Muscle layer of duodenum (tissue), 2 donors: ENCODE measurements around the gene CREBL2.
A peak's percentile ranks its signal among the peaks of the same experiment; 100 is the strongest.

Experiments used
- H3K27ac ChIP-seq: one replicate; pipeline ENCODE4 v1.7.0; 2013; ENCODE audit warnings: mild to moderate bottlenecking, low read length
- H3K27me3 ChIP-seq: one replicate; pipeline ENCODE4 v1.7.0; 2013; ENCODE audit warnings: low read depth, mild to moderate bottlenecking, control low read depth, low read length
- H3K36me3 ChIP-seq, 2 donors: one replicate each; pipeline ENCODE4 v1.7.0; 2013; ENCODE audit warnings: low read length in 2 of 2, control low read depth in 1 of 2, mild to moderate bottlenecking in 1 of 2; ENCODE audit not compliant: insufficient read depth in 2 of 2, control insufficient read depth in 1 of 2
- H3K4me1 ChIP-seq, 2 donors: one replicate each; pipeline ENCODE4 v1.7.0; 2013; ENCODE audit warnings: low read length in 2 of 2, mild to moderate bottlenecking in 2 of 2, control low read depth in 1 of 2, moderate library complexity in 1 of 2; ENCODE audit not compliant: insufficient read depth in 2 of 2, control insufficient read depth in 1 of 2
- H3K4me3 ChIP-seq, 2 donors: one replicate each; pipeline ENCODE4 v1.7.0; 2013; ENCODE audit warnings: low read length in 2 of 2, low read depth in 1 of 2, mild to moderate bottlenecking in 1 of 2
- H3K9me3 ChIP-seq, 2 donors: one replicate each; pipeline ENCODE4 v1.7.0; 2013; ENCODE audit warnings: low read length in 2 of 2, control low read depth in 1 of 2, mild to moderate bottlenecking in 1 of 2; ENCODE audit not compliant: control insufficient read depth in 1 of 2
- donor health status: healthy.

The CREBL2 gene

GRCh38 chr12:12683725-12684124 lies 72.0 kb downstream of the CREBL2 start:
- no peak overlapping the region for H3K4me3 ChIP-seq
- H3K27ac ChIP-seq = no peak overlapping the region
- no peaks in the 10 kb centered on the region for H3K27me3 ChIP-seq
- no peaks in the 10 kb centered on the region for H3K9me3 ChIP-seq
- H3K4me1 ChIP-seq = peaks cover 0 to 7% of the 10 kb centered on the region in 2 donors
- no peaks in the 10 kb centered on the region for H3K36me3 ChIP-seq

- peak overlapping the region in 1 of 2 donors; percentile 17 for H3K4me3 ChIP-seq
- H3K36me3 ChIP-seq = no peaks in the 10 kb centered on the region
- no peak overlapping the region for H3K27ac ChIP-seq
- peaks cover 0 to 7% of the 10 kb centered on the region in 2 donors for H3K4me1 ChIP-seq
- H3K9me3 ChIP-seq = no peaks in the 10 kb centered on the region
- H3K27me3 ChIP-seq = no peaks in the 10 kb centered on the region
These were observed 72.9 kb downstream of the CREBL2 start for GRCh38 chr12:12684375-12685106.

- Histone ChIP-seq H3K27me3 (no peaks in the 10 kb centered on the region), H3K4me1 (peaks cover 0 to 7% of the 10 kb centered on the region in 2 donors), H3K36me3 (no peaks in the 10 kb centered on the region), H3K4me3 (no peak overlapping the region), H3K9me3 (no peaks in the 10 kb centered on the region), H3K27ac (no peak overlapping the region)
These were observed 73.6 kb downstream of the CREBL2 start for GRCh38 chr12:12685305-12685704.

- H3K9me3 ChIP-seq = no peaks in the 10 kb centered on the region
- no peak overlapping the region for H3K27ac ChIP-seq
- H3K4me1 ChIP-seq = peaks cover 0 to 7% of the 10 kb centered on the region in 2 donors
- H3K36me3 ChIP-seq = no peaks in the 10 kb centered on the region
- H3K4me3 ChIP-seq = no peak overlapping the region
- H3K27me3 ChIP-seq = no peaks in the 10 kb centered on the region
These were observed 74.8 kb downstream of the CREBL2 start for GRCh38 chr12:12686472-12686871.

GRCh38 chr12:12686925-12687324 lies 75.2 kb downstream of the CREBL2 start:
- Histone ChIP-seq H3K4me3 (no peak overlapping the region), H3K27ac (no peak overlapping the region), H3K9me3 (no peaks in the 10 kb centered on the region), H3K4me1 (peaks cover 0 to 7% of the 10 kb centered on the region in 2 donors), H3K27me3 (no peaks in the 10 kb centered on the region), H3K36me3 (no peaks in the 10 kb centered on the region)

GRCh38 chr12:12689647-12690300 lies 78.1 kb downstream of the CREBL2 start:
- no peaks in the 10 kb centered on the region for H3K4me1 ChIP-seq
- H3K9me3 ChIP-seq = no peaks in the 10 kb centered on the region
- H3K27me3 ChIP-seq = no peaks in the 10 kb centered on the region
- H3K36me3 ChIP-seq = no peaks in the 10 kb centered on the region
- H3K4me3 ChIP-seq = no peak overlapping the region
- no peak overlapping the region for H3K27ac ChIP-seq

GRCh38 chr12:12691549-12691948 lies 79.9 kb downstream of the CREBL2 start:
- H3K36me3 ChIP-seq = peaks cover 0 to 4% of the 10 kb centered on the region in 2 donors
- no peak overlapping the region for H3K27ac ChIP-seq
- no peak overlapping the region for H3K4me3 ChIP-seq
- H3K4me1 ChIP-seq = no peaks in the 10 kb centered on the region
- H3K27me3 ChIP-seq = no peaks in the 10 kb centered on the region
- no peaks in the 10 kb centered on the region for H3K9me3 ChIP-seq

- no peaks in the 10 kb centered on the region for H3K9me3 ChIP-seq
- H3K4me1 ChIP-seq = no peaks in the 10 kb centered on the region
- no peak overlapping the region for H3K4me3 ChIP-seq
- H3K27ac ChIP-seq = no peak overlapping the region
- H3K27me3 ChIP-seq = no peaks in the 10 kb centered on the region
- H3K36me3 ChIP-seq = peaks cover 0 to 5% of the 10 kb centered on the region in 2 donors
These were observed 81.5 kb downstream of the CREBL2 start for GRCh38 chr12:12693111-12693671.
